Stomach (tissue), 4 donors: ENCODE results near the gene MMD2.

Experiments
- CTCF ChIP-seq, 7 experiments: fragments of 450-650 bp in 4 of 7; fragments of 200-600 bp in 3 of 7; sonication (generic) in 3 of 7; IDR thresholded peaks; one replicate each; pipeline ENCODE4 v1.5.1; 2016 to 2019; ENCODE audit warnings: antibody characterized with exemption in 7 of 7, control low read depth in 2 of 7, mild to moderate bottlenecking in 1 of 7
- POLR2A ChIP-seq, 4 donors: fragments of 450-650 bp; IDR thresholded peaks; one replicate each; pipeline ENCODE4 v1.6.1; 2016; ENCODE audit warnings: antibody characterized with exemption in 4 of 4, control low read depth in 2 of 4, mild to moderate bottlenecking in 1 of 4, moderate library complexity in 1 of 4
- POLR2AphosphoS5 ChIP-seq, 3 donors: sonication (generic); formaldehyde crosslinking; IDR thresholded peaks; one replicate each; pipeline ENCODE4 v1.6.1; 2016; ENCODE audit warnings: antibody characterized with exemption in 3 of 3

- no peak for TF ChIP-seq POLR2AphosphoS5 (IDR thresholded peaks at IDR 0.05)
- TF ChIP-seq POLR2A (IDR thresholded peaks at IDR 0.05): no peak
- TF ChIP-seq CTCF (IDR thresholded peaks at IDR 0.05): no peak
Observed at GRCh38 chr7:4885317-4885807, 73.6 kb downstream of the MMD2 start.
